ENCODE measurements around the gene TAC4.
"Not testable (repeated sequence)": the region's sequence is repeated elsewhere in the genome, so short reads cannot be mapped to it uniquely, and the experiment has no call there.

Gene TAC4

GRCh38 chr17:49842371-49842770 lies 5.5 kb downstream of the TAC4 start:
- no peak for DNase-seq

DNA sequence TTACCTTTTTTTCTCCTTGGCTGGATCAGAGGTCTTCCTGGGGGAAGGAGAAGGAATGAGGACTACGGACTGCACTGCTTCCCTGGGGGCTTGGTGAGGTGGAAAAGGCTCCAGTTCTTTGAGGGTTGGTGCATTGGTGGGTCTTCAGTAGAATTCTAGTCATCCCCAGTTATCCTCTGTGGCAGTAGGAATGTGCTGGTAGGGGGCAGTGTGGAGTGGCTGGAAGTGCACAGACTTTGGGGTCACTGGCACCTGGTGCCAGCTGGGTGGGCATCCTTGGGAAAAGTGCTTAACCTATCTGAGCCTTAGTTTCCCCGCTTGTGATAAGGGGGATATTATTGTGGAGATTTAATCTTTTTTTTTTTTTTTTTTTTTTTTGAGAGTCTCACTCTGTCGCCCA lies 6.3 kb downstream of the TAC4 start:
- DNase-seq = no peak

- DNase-seq = no peak
Measured at GRCh38 chr17:49839455-49839854, 8.4 kb downstream of the TAC4 start.

- no peak for DNase-seq
Measured at GRCh38 chr17:49836111-49837030, 11.5 kb downstream of the TAC4 start.

DNA sequence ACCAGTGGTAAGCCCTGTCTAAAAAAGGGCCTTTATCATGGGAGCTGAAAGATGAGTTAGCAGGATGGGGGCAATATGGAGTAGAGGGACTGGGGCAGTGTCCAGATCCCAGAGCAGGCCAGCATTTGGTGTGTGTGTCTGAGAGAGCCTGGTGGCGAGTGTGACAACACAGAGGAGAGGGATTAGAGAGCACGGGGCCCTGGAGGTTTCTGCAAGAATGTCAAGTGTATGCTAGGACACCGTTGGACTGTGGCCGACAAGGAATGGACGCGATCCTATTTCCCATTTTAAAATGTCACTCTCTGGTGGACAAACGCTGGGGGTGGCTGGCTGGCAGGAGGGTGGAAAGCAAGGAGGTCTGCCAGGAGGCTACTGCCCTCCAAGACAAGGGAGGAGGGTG lies 12.4 kb downstream of the TAC4 start:
- DNase-seq = no peak

DNA sequence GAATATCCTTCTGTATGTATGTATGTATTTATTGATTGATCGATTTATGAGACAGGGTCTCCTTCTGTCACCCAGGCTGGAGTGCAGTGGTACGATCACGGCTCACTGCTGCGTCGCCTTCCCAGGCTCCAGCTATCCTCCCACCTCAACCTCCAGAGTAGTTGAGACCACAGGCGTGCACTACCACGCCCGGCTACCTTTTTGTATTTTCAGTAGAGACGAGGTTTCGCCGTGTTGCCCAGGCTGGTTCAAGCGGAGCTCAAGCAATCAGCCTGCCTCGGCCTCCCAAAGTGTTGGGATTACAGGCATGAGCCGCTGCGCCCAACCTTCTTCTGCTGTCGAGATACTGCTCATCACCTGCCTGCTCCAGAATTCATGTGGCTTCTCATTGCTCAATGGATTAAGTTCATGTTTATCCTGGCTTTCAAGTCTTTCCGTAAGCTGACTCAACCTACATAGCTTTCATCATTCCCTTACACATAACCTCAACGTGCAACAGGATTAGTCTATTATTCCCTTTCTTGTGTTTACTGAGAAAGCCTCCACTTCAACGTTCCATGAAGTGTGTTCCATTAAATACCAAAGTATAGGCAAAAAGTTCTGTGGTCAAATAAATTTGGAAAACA lies 13.6 kb downstream of the TAC4 start:
- no peak for DNase-seq

DNA sequence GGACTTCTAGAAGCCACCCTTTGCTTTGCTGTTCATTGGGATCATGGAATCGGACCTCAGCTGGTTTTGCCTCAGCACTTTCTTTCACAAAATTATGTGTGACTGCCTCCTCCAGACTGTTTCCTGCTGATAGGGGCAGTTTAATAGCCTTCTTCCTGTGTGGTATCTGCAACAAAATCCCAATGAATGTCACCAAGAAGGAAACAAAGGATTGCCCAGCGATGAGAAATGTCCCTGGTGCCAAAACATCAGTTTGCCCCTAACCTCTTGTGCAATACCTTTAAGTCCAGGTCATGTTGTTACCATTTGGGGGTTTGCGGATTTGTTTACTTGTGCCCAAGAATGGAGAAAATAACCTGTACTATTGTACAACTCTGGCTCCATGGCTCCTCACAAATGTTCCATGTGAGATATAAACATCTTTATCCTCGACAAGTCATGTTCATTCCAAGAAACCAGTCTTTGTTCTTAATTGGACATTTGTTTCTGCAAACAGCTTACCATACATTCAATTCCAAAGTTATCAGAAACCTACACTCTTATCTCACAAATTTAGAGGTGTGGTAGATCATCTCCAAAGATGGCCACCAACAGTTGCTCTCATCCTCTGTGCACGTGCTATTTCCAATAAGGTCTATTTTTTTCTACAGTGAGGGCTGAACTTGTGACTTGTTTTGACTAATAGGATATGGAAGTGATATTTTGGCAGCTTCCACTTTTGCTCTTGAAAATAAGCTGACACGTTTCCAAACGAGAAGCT lies 14.8 kb downstream of the TAC4 start:
- no peak for DNase-seq

GRCh38 chr17:49830605-49831004 lies 17.3 kb downstream of the TAC4 start:
- no peak for DNase-seq

- no peak for DNase-seq
Measured at GRCh38 chr17:49829026-49829425, 18.8 kb downstream of the TAC4 start.

DNA sequence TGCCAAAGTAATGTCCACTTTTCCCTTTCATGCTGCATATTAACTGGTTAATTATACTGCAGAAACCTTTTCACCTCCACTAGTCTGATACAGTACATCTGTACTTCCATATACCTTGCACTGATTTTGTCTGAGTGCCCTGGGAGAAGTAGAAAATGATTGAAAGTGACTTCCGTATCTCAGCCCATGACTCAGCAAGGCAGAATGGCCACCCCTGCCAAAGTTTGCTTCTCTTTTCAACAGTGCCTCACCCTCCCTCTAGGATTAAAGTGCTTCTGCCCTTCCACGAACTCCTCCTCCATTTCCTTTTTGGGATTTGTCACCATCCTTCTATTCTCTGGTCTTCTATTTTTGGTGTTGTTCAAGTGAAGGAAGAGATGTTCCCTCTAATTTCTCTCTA lies 19.5 kb downstream of the TAC4 start:
- not testable (repeated sequence) for DNase-seq

- DNase-seq = no peak
Measured at GRCh38 chr17:49825645-49826044, 22.2 kb downstream of the TAC4 start.

GRCh38 chr17:49823614-49824013 lies 24.3 kb downstream of the TAC4 start:
- DNase-seq = no peak

DNA sequence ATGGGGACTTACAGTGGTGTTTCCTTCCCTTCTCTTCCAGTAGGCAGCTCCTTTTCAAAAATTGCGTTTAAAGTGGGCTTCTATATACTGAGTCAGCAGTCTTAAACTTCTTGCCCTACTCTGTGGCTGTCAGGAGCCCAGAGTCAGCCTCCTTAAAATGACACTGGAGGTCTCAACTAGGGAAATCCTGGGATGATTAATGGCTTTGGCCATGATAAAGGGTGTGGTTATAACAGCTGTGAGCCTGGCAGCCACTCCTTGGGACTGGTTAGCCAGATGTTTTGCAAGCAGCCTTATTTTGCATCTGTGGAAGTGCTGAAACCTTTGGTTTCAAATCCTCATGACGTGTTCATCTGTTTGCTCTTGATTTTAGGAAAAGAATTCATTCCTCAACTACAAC lies 25.0 kb downstream of the TAC4 start:
- DNase-seq = no peak

GRCh38 chr17:49821916-49822315 lies 26.0 kb downstream of the TAC4 start:
- DNase-seq = no peak

DNA sequence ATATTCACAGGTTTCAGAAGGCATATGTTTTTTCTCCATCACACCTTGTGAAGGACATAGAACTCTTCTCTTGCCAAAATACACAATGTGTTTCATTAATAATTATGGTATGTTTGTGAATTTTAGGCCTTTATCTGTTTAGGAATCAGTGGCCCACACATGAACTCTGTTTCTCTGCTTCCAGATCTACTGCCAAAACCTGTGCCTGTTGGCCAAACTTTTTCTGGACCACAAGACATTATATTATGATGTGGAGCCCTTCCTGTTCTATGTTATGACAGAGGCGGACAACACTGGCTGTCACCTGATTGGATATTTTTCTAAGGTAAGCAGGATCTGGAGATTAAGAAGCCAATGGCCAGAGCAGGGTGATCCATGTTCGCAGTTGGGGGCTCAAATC lies 26.4 kb downstream of the TAC4 start:
- no peak for DNase-seq

DNA sequence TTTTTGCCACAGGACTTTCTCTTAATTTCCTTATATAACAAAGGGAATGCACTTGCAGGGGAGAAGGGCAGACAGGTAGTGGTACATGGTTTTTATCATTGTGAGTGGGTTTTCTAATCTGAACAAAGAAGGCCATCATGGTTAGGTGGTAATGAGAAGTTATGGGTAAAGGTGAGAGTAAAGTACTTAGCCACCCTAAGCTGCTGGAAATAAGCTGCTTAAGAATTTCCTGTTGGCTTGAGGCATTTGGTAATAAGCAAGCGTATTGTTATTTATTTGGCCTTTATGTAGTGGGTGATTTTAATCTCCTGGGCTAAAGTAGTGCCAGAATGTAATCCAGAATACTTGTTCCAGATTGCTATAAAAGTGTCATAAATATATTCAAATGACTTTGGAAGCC lies 27.1 kb downstream of the TAC4 start:
- DNase-seq = no peak

GRCh38 chr17:49819651-49820050 lies 28.2 kb downstream of the TAC4 start:
- DNase-seq = no peak

DNA sequence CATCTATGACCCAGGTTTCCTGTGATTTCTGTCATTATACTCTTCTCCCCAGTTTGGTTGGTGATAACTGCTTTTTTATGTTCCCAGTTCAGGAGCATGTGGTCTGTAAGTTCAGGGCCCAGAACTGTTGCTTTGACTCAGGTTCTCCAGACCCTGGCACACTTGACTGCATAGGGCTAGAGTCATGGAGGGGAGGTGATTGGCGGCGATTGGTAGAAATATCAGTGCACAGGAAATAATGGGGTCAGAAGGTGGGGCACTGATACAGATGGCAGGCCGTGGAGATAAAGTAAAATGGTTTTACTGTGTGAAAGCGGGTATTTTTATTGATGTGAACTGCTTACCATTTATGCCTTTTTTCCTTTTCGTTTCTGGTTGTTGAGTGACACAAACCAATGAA lies 28.7 kb downstream of the TAC4 start:
- DNase-seq = no peak

DNA sequence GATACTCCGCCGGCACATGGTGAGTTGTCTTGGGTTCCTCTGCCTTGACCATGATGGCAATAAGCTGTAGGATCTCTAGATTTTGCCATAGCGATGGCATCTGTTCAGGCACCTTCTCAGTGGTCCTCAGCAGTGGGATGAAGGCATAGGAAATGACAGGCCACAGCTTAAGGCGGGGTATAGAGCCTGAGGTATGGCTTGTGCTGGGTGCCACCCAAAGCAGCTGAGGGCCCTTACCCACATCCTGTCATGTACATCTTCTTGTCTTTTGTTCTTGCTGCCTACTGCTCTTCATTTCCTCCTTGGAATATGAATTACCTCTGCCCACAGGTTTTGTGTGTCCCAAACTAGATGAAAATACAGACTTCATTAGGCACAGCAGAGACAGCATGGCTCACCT lies 29.9 kb downstream of the TAC4 start:
- peak; percentile 33 for DNase-seq

DNA sequence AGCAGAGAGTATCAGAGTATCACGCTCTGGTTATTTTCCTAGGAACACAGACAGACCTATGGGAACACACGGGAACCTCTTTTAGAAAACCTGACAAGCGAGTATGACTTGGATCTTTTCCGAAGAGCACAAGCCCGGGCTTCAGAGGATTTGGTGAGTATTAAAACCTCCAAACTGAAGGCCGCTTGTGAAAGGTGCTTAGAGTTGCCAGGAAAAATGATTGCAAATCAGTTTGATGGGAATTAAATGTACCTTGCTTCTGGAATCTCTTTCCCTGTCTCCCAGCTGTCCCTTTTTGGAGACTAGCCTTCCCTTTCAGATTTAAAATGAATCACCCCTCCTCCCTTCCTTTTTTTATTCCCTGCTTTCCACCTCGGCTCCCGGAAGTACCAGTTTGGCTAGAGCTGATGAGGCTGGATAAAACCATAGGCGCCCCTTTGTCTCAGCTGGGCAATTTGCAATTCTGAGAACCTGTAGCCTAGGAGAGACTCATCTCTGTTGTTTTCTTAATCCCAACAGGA lies 32.0 kb downstream of the TAC4 start:
- no peak for DNase-seq

DNA sequence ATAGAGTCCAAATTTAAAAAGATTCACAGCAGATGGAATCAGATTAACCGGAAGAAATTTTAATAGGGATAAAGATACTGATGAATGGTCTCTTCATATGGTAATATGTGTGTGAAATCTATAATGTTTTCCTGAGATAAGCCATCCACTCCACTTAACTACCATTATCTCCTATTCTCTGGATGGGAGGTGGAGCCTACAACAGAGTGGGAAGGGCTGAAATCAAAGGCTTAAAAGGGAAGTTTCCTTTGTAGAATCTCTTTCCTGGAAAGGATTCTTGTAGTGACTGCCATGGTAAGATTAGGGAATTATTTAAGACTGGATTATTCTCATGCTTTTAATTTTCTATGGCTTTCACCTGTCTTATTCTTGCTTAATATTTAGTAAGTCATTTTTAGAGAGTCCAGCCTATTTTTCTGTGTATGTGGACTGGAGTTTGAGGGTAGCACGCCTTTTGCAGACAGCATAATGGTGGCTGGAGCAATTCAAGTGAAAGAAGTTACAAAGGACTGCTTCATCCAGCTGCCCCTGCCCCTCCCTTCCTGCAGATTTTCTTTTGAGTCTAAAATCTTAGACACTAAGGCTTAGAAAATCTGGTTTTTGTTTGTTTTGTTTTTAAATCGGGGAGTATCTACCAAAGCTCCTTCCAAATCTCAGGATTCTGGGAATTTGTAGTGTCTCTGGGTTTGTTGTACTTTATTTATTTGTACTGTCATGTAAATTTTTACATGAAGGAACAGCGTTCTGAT lies 32.9 kb downstream of the TAC4 start:
- DNase-seq = no peak

GRCh38 chr17:49809056-49809455 lies 38.8 kb downstream of the TAC4 start:
- DNase-seq = no peak

- DNase-seq = no peak
Measured at GRCh38 chr17:49798738-49799137, 49.1 kb downstream of the TAC4 start.

All from T-helper 9 cell (primary cell).